ENCODE measurements around the gene IL1RAPL1.

IL1RAPL1 gene

GRCh38 chrX:29545878-29546277 is 958.6 kb downstream of the IL1RAPL1 start:
- no peak for DNase-seq

GRCh38 chrX:29547877-29548276 is 960.6 kb downstream of the IL1RAPL1 start:
- DNase-seq: no peak

GRCh38 chrX:29553542-29553941 is 966.3 kb downstream of the IL1RAPL1 start:
- no peak for DNase-seq

- no peak for DNase-seq
These were observed 968.3 kb downstream of the IL1RAPL1 start for GRCh38 chrX:29555465-29556091.

GRCh38 chrX:29560065-29560464 is 972.8 kb downstream of the IL1RAPL1 start:
- DNase-seq: no peak

GRCh38 chrX:29561417-29561816 is 974.2 kb downstream of the IL1RAPL1 start:
- DNase-seq: no peak

- no peak for DNase-seq
These were observed 993.3 kb downstream of the IL1RAPL1 start for GRCh38 chrX:29580560-29580959.

GRCh38 chrX:29581223-29581622 is 994.0 kb downstream of the IL1RAPL1 start:
- no peak for DNase-seq

GRCh38 chrX:29587107-29587506 is 999.9 kb downstream of the IL1RAPL1 start:
- no peak for DNase-seq

- no peak for DNase-seq
These were observed 1003.7 kb downstream of the IL1RAPL1 start for GRCh38 chrX:29590921-29591320.

- no peak for DNase-seq
These were observed 1017.1 kb downstream of the IL1RAPL1 start for GRCh38 chrX:29604381-29604780.

GRCh38 chrX:29617276-29617675 is 1030.0 kb downstream of the IL1RAPL1 start:
- peak; percentile 69 for DNase-seq

GRCh38 chrX:29617725-29618124 is 1030.5 kb downstream of the IL1RAPL1 start:
- no peak for DNase-seq

GRCh38 chrX:29627833-29628232 is 1040.6 kb downstream of the IL1RAPL1 start:
- no peak for DNase-seq

- no peak for DNase-seq
These were observed 1047.3 kb downstream of the IL1RAPL1 start for GRCh38 chrX:29634516-29634915.

- DNase-seq: no peak
These were observed 1049.1 kb downstream of the IL1RAPL1 start for GRCh38 chrX:29636331-29636730.

- DNase-seq: no peak
These were observed 1052.9 kb downstream of the IL1RAPL1 start for GRCh38 chrX:29640106-29640505.

GRCh38 chrX:29641461-29641860 is 1054.2 kb downstream of the IL1RAPL1 start:
- DNase-seq: no peak

- DNase-seq: no peak
These were observed 1055.9 kb downstream of the IL1RAPL1 start for GRCh38 chrX:29643181-29643580.

- no peak for DNase-seq
These were observed 1060.9 kb downstream of the IL1RAPL1 start for GRCh38 chrX:29648161-29648560.

GRCh38 chrX:29652484-29652883 is 1065.2 kb downstream of the IL1RAPL1 start:
- DNase-seq: peak; percentile 66

- DNase-seq: no peak
These were observed 1066.5 kb downstream of the IL1RAPL1 start for GRCh38 chrX:29653721-29654120.

- DNase-seq: no peak
These were observed 1072.7 kb downstream of the IL1RAPL1 start for GRCh38 chrX:29659911-29660310.

- peak; percentile 80 for DNase-seq
These were observed 1074.0 kb downstream of the IL1RAPL1 start for GRCh38 chrX:29661290-29661689.

GRCh38 chrX:29662101-29662500 is 1074.9 kb downstream of the IL1RAPL1 start:
- DNase-seq: peak; percentile 73

Data from fibroblast of skin of right biceps (primary cell).